GM19452 (cell line): ENCODE measurements around the gene UNC119B.
"Not testable (repeated sequence)": the region's sequence is repeated elsewhere in the genome, so short reads cannot be mapped to it uniquely, and the experiment has no call there.

ENCODE experiments used
- ATAC-seq: cut with Tn5 transposase; IDR thresholded peaks from one replicate; pipeline ENCODE4 v1.9.1; 2021; ENCODE audit not compliant: unreplicated experiment

Gene UNC119B

GRCh38 chr12:120718055-120718454 lies 7.8 kb downstream of the UNC119B start:
- no peak for ATAC-seq

GRCh38 chr12:120719072-120719471 lies 8.8 kb downstream of the UNC119B start:
- ATAC-seq = no peak

GRCh38 chr12:120719496-120720233 lies 9.4 kb downstream of the UNC119B start:
- ATAC-seq = no peak

- ATAC-seq = no peak
Measured at GRCh38 chr12:120720234-120720986, 10.2 kb downstream of the UNC119B start.

GRCh38 chr12:120720987-120721801 lies 10.9 kb downstream of the UNC119B start:
- no peak for ATAC-seq

GRCh38 chr12:120721866-120722265 lies 11.6 kb downstream of the UNC119B start:
- no peak for ATAC-seq

- ATAC-seq = no peak
Measured at GRCh38 chr12:120722784-120723183, 12.5 kb downstream of the UNC119B start.

GRCh38 chr12:120724720-120725119 lies 14.5 kb downstream of the UNC119B start:
- ATAC-seq = no peak

- no peak for ATAC-seq
Measured at GRCh38 chr12:120725151-120725658, 14.9 kb downstream of the UNC119B start.

- ATAC-seq = peak; percentile 97
Measured at GRCh38 chr12:120725659-120726509, 15.6 kb downstream of the UNC119B start, which contains the start of gene ACADS. TSS of gene ACADS (plus strand) at chr12:120725826. CDS start at chr12:120725886, 60 bp downstream.

GRCh38 chr12:120726510-120726793 lies 16.2 kb downstream of the UNC119B start:
- ATAC-seq = no peak

GRCh38 chr12:120726961-120727360 lies 16.7 kb downstream of the UNC119B start:
- ATAC-seq = no peak

- ATAC-seq = not testable (repeated sequence)
Measured at GRCh38 chr12:120732198-120732597, 21.9 kb downstream of the UNC119B start.

- ATAC-seq = no peak
Measured at GRCh38 chr12:120733574-120733973, 23.3 kb downstream of the UNC119B start.

- ATAC-seq = no peak
Measured at GRCh38 chr12:120734210-120734609, 24.0 kb downstream of the UNC119B start.

GRCh38 chr12:120735181-120735580 lies 24.9 kb downstream of the UNC119B start:
- ATAC-seq = no peak

- ATAC-seq = no peak
Measured at GRCh38 chr12:120736404-120737331, 26.4 kb downstream of the UNC119B start.

GRCh38 chr12:120737557-120738251 lies 27.4 kb downstream of the UNC119B start:
- ATAC-seq = no peak
